Amniotic stem cell (primary cell): Measurements from ENCODE around the gene NCBP3.

Experiments
- DNase-seq: peaks from one replicate; lab custom pipeline; 2025; lab: John Stamatoyannopoulos, UW

Gene NCBP3

GRCh38 chr17:3845621-3846436 is at the start of gene NCBP3:
TSS of gene NCBP3 (minus strand) at chr17:3846246. CDS start at chr17:3846223, 23 bp downstream.
- DNase-seq, result peak; percentile 87

GRCh38 chr17:3895354-3895753 is 49.3 kb upstream of the NCBP3 start:
- DNase-seq, result no peak

- DNase-seq, result peak; percentile 15
Observed at GRCh38 chr17:3894911-3895343, 48.9 kb upstream of the NCBP3 start.

GRCh38 chr17:3894188-3894587 is 48.1 kb upstream of the NCBP3 start:
- DNase-seq, result no peak

GRCh38 chr17:3893720-3894116 is 47.7 kb upstream of the NCBP3 start:
- no peak for DNase-seq

GRCh38 chr17:3893003-3893719 is 47.1 kb upstream of the NCBP3 start, which contains the start of gene CAMKK1:
TSS of gene CAMKK1 (minus strand) at chr17:3893053. CDS start at chr17:3885687, 7,366 bp downstream.
- peak; percentile 50 for DNase-seq

- peak; percentile 27 for DNase-seq
Observed at GRCh38 chr17:3892095-3892998, 46.3 kb upstream of the NCBP3 start.

- DNase-seq, result no peak
Observed at GRCh38 chr17:3891626-3892094, 45.6 kb upstream of the NCBP3 start.

GRCh38 chr17:3890878-3891219 is 44.8 kb upstream of the NCBP3 start:
- DNase-seq, result no peak

GRCh38 chr17:3890082-3890877 is 44.2 kb upstream of the NCBP3 start:
- peak; percentile 90 for DNase-seq

GRCh38 chr17:3889325-3890012 is 43.4 kb upstream of the NCBP3 start:
- DNase-seq, result no peak

- peak; percentile 81 for DNase-seq
Observed at GRCh38 chr17:3888343-3889171, 42.5 kb upstream of the NCBP3 start.

- no peak for DNase-seq
Observed at GRCh38 chr17:3887804-3888203, 41.8 kb upstream of the NCBP3 start.

GRCh38 chr17:3887394-3887793 is 41.3 kb upstream of the NCBP3 start:
- no peak for DNase-seq

- DNase-seq, result no peak
Observed at GRCh38 chr17:3886776-3887175, 40.7 kb upstream of the NCBP3 start.

GRCh38 chr17:3885970-3886369 is 39.9 kb upstream of the NCBP3 start:
- DNase-seq, result no peak

- no peak for DNase-seq
Observed at GRCh38 chr17:3885271-3885670, 39.2 kb upstream of the NCBP3 start.

- no peak for DNase-seq
Observed at GRCh38 chr17:3884188-3884587, 38.1 kb upstream of the NCBP3 start.

- no peak for DNase-seq
Observed at GRCh38 chr17:3882276-3882675, 36.2 kb upstream of the NCBP3 start.

GRCh38 chr17:3880983-3881382 is 34.9 kb upstream of the NCBP3 start:
- no peak for DNase-seq
